ENCODE results near the gene ZNF469.
"Not testable (repeated sequence)": the region's sequence is repeated elsewhere in the genome, so short reads cannot be mapped to it uniquely, and the experiment has no call there.

Gene ZNF469

DNA sequence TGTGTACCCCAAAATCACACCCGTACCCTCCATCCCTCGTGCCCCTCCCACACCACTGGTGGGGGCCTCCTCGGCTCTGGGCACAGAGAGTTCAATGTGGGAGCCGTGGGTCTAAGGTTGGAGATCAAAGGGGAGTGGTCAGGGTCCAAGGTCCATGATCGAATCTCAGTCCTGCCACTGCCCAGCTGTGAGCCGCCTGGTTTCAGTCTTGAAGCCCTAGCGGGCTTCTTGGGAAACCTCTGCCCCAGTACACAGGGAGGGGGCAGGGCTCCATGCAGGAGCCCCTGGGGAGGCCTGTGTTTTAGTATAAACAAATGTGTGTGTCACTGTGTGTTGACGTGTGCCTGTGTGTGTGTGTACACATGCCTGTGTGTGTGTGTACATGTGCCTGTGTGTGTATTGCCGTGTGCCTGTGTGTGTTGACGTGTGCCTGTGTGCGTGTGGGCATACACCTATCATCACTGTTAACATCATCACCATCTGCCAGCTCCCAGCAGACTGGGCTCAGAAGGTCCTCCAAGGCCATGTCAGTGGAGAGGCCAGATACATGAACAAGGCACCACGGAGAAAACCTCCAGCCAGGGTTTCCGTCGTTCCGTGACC lies 26.5 kb upstream of the ZNF469 start:
- in situ Hi-C loops (cut with HindIII; ENCODE audit: low sequenced_read_pairs) = loop anchor here (10.0 kb wide), 1 partner anchor 61 kb away; no protein-coding TSS in a partner anchor

DNA sequence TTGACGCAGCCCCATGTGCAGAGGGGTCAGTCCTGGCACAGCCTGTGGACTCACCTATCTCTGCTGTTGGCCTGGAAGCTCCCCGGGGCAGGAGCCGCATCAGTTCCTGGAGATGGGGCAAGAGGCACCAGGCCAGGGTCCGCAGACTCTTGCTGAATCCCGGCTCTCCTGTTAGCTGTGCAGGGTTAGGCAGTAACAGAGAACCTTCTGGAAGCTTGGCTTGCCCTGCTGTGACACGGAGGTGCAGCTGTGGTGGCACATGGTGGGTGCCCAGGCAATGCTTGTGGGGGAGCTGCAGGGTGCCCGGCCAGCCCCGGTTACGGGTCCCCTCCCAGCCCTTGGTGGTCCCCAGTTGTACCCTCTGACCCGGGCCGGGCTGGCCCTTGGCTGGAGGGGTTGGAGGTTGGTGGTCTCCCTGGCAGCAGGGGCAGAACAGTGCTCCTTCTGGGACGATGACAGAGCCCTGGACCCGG lies 26.0 kb upstream of the ZNF469 start:
- in situ Hi-C loops (cut with HindIII; ENCODE audit: low sequenced_read_pairs) = loop anchor here (10.0 kb wide), 1 partner anchor 62 kb away; no protein-coding TSS in a partner anchor

DNA sequence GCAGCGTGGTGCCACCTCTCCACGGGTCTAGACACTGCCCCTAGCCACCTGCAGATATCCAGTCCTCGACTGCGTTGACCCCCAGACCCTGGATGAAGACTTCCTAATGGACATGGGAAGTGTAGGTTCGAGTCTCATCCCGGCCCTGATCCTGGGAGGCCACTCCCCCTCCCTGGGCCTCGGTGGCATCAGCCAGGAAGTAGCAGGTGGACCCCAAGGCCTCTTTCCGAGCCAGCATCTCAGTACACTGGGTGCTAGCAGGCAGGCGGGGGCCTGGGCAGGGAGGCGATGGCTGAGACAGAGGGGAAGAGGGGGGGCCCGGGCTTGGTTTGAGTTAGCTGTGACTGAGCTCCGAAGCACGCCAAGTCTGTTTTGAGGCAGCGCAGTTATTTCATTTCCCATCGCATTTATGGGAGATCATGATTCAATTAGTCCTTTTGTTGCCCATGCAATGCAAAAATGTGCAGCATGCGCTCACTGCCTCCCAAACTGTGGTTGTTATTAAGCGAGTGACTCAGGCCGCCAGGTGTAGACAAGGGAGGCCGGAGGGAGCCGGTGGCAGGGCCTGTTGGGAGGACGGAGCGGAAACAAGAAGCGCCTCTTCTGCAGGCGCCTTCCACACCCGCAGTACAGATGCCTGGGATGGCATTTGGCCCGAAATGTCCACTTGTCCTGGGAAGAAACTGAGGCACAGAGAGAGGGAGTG lies 25.3 kb upstream of the ZNF469 start:
- in situ Hi-C loops (cut with HindIII; ENCODE audit: low sequenced_read_pairs) = loop anchor here (10.0 kb wide), 1 partner anchor 63 kb away; no protein-coding TSS in a partner anchor

DNA sequence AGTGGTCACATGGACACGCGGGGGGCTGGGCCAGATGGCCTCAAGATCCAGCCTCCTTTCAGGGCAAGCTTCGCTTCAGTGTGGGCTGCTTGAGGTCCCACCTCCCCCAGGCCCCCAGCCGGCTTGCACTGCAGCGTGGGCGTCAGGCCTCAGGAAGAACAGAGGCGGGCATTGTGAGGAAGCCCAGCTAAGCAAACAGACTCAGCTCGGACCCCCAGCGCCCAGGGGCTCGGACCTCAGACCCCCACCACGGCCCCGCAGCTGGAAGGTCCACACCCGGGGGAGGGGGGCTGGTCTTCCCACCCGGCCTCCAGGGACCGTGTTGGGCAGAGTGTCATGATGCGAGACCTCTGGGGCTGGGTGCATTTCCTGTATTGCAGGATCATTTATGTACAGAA lies 24.7 kb upstream of the ZNF469 start:
- in situ Hi-C loops (cut with HindIII; ENCODE audit: low sequenced_read_pairs) = loop anchor here (10.0 kb wide), 1 partner anchor 63 kb away; no protein-coding TSS in a partner anchor

DNA sequence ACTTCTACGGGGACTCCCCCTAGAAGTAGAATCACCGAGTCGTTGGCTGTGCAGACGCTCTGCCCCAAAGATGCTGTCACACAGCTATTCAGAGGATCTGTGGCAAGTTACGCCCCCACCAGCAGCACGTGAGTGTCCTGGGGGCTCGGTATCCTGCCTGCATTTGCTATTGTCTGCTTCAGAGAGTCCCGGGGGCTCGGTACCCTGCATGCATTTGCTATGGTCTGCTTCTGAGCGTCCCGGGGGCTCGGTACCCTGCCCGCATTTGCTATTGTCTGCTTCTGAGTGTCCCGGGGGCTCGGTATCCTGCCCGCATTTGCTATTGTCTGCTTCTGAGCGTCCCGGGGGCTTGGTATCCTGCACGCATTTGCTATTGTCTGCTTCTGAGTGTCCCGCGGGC lies 23.8 kb upstream of the ZNF469 start:
- in situ Hi-C loops (cut with HindIII; ENCODE audit: low sequenced_read_pairs) = loop anchor here (10.0 kb wide), 1 partner anchor 64 kb away; no protein-coding TSS in a partner anchor

DNA sequence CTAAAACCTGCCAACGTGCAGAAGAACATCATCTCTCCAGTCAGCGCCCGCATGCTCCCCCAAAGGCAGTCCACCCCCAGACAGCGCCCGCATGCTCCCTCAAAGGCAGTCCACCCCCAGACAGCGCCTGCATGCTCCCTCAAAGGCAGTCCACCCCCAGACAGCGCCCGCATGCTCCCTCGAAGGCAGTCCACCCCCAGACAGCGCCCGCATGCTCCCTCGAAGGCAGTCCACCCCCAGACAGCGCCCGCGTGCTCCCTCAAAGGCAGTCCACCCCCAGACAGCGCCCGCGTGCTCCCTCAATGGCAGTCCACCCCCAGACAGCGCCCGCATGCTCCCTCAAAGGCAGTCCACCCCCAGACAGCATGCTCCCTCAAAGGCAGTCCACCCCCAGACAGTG lies 22.4 kb upstream of the ZNF469 start:
- in situ Hi-C loops (cut with HindIII; ENCODE audit: low sequenced_read_pairs) = not testable (repeated sequence)

DNA sequence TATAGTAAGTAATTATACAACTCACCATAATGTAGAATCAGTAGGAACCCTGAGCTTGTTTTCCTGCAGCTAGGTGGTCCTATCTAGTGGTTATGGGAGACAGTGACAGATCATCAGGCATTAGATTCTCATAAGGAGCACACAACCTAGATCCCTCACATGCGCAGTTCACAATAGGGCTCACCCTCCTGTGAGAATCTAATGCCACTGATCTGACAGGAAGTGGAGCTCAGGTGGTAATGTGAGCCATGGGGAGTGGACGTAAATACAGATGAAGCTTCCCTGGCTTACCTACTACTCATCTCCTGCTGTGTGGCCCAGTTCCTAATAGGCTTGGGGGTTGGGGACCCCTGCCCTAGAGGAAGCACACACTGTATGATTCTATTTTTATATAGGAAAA lies 21.8 kb upstream of the ZNF469 start:
- in situ Hi-C loops (cut with HindIII; ENCODE audit: low sequenced_read_pairs) = no loop called here

DNA sequence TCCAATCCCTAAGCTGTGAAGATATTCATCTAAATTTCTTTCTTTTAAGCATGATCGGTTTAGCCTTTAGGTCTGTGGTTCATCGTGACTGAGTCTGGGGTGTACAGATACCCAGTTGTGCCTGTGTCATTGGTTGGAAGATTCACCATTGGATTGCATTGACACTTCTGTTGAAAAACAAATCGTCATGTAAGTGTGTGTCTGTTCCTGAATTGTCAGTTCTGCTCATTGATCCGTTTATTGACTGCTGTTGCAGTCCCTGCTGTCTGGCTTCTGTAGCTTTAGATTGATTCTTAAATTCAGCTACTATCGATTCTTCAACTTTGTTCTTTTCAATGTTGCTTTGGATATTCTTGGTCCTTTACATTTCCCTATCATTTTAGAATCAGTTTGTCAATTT lies 21.0 kb upstream of the ZNF469 start:
- in situ Hi-C loops (cut with HindIII; ENCODE audit: low sequenced_read_pairs) = no loop called here

DNA sequence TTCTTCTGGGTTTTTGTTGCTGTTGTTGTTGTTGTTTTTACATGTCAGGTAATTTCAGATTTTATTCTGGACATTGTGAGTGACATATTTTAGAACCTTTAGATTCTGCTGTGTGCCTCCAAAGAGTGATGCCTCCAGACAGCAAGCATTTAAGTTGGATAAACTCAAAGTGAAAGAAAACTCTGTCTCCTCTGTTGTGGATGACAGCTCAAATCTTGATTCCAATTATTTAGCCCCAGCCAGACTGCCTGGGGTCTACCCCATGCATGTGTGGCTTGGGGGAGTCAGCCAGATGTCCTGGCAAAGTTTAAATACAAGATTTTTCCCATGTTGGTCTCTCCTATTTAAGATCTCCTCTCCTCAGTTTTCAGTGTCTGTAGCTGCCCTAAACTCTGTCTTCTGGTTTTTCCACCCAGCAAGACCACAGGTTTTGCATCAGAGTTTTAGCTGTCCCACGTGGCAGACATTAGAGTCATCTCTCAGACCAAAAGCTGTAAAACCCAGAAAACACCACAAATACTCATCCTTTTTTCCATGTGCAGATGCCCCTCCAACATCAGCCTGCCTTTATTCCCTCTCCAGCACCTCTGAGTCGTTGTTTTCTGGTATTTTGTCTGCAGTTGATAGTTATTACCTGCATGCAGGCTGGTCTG lies 19.4 kb upstream of the ZNF469 start:
- in situ Hi-C loops (cut with HindIII; ENCODE audit: low sequenced_read_pairs) = no loop called here

DNA sequence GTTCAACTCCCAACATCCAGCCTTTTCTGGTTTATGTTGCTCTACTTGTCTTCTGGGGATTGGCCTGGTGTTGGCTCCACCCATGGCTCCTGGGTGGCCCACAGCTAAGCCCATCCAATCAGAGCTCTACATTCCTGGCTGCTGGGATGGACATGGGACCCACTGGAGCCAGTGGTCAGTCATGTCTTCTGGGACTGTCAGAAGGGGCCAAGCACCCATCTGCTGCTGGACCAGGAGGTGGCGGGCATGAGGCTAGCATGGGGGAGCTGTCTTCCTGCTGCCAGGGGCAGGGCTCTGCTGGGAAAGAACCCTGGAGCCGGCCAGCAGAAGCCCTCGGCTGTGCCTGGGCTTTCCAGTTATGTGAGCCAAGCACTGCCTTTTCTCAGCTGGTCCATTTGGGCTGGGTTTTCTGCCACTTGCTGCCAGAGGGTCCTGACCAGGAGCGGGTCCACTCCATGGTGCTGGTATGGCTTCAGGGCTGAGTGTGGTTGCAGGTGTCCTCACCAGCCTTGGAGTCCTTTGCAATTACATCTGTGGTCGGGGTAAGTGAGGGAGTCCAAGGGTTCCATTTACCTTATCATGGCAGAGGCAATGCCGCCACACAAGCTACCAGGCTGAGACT lies 17.4 kb upstream of the ZNF469 start:
- in situ Hi-C loops (cut with HindIII; ENCODE audit: low sequenced_read_pairs) = no loop called here

DNA sequence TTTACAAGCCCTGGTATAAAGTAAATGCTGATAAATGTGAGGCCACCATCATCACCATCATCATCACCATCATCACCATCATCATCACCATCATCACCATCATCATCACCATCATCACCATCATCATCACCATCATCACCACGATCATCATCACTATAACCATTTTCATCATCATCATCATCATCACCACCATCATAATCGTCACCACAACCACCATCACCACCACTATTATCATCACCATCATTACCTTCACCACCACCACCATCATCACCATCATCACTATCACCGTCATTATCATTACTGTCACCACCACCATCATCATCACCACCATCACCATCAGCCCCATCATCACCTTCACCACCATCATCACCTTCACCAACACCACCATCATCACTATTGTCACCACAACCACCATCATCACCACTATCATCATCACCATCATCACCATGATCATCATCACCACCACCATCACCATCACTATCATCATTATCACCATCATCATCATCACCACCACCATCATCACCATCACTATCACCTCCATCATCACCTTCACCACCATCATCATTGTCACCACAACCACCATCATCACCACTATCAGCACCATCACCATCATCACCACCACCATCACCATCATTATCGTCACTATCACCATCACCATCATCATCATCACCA lies 16.6 kb upstream of the ZNF469 start:
- in situ Hi-C loops (cut with HindIII; ENCODE audit: low sequenced_read_pairs) = no loop called here

DNA sequence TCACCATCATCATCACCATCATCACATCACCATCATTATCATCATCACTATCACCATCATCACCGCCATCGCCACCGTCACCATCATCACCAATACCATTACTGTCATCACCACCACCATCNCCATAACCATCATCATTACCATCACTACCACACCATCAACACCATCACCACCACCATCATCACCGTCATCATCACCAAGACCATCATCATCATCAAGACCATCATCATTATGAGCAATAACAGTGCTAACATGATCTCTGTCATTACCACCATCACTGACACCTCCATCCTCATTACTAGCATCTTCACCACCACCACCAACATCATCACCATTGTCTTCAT lies 16.1 kb upstream of the ZNF469 start:
- in situ Hi-C loops (cut with HindIII; ENCODE audit: low sequenced_read_pairs) = no loop called here

DNA sequence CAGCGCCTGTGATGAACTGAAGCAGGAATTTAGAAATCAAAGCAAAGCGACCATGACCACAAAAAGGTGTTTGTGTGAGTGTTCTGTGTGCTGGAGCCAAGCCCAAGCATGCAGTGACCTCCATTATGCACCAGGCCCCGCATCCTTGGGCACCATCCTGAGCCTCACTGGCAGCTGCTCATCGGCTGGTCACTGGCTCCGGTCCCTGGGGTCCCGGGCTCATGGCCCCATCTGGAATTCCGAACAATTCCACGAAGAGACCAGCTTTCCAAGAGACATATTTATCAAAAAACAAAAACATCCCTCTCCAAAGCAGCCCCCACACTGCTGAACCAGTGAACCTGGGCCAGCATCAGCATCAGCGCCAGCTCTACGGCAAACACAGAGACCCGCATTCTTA lies 15.2 kb upstream of the ZNF469 start:
- in situ Hi-C loops (cut with HindIII; ENCODE audit: low sequenced_read_pairs) = no loop called here

DNA sequence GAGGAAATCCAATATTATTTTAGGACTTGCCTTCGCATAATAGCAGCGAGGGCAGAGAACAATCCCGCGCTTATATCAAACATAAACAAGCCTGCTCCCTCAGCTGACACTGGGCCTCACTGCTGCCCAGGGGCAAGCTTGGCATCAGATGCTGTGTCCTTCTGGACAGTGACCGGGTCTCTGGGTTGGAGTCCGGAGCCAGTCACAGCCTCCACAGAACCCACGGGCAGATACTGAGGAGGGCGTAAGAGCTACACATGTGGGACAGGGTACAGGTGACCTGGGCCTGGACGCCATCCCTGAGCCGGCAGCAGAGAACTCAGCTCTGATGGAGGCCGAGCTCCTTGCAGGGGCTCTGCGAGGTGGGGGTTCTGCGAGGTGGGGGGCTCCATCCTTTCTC lies 14.7 kb upstream of the ZNF469 start:
- in situ Hi-C loops (cut with HindIII; ENCODE audit: low sequenced_read_pairs) = no loop called here

DNA sequence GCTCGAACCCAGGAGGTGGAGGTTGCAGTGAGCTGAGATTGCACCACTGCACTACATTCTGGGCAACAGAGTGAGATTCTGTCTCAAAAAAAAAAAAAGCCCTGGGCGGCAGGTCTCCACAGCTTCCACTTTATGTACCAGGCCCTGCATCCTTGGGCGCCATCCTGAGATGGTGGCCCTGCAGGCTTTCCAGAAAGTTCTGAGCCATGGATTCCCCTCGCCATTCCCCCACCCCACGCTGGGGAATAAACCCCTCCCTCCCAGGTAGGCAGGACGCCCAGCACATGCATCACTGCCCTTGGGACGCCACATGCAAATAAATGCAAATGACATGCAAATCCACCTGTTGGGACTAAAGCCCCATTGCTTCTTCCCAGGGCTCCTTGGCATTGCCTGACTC lies 13.8 kb upstream of the ZNF469 start:
- in situ Hi-C loops (cut with HindIII; ENCODE audit: low sequenced_read_pairs) = no loop called here

DNA sequence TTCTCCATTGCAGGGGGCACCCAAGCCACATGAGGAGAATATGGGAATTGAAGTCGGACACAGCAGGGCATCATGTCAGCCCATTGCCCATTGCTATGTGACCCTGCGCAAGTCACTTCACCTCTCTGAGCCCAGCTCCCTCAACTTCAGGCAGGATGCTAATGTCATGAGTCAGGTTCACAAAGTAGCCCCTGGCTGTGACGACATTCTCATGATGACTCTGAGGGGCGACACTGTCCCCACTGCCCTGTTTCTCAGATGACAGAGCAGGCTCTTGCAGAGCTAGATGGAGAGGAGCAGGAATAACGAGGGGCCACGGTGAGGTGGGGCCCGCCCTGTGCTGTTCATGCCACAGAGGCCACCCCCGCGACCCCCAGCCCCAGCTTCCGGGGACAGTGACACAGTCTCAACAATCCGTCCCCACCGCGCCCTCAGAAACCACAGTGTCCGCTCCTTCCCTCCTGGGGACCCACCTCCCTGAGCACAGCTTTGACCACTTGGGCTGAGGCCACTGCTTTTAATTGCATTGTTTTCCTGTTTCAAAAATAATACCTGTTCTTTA lies 13.2 kb upstream of the ZNF469 start:
- in situ Hi-C loops (cut with HindIII; ENCODE audit: low sequenced_read_pairs) = no loop called here

DNA sequence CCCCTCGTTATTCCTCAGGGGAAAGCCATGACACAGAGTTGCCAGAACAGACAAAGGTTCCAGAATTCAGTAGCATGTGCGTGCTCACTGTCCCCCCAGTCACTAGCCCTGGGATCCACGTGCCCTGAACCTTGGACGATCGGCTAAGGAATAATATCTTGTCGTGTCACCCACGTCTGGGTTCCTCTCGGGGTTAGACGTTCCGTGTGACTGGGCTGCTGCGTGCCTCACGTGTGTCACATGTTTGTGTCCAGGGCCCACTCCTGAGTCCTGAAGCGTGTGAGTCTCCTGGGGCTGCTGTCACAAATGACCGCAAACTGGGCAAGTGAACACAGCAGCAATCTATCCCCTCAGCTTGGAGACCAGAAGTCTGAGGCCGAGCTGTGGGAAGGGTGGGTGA lies 12.4 kb upstream of the ZNF469 start:
- in situ Hi-C loops (cut with HindIII; ENCODE audit: low sequenced_read_pairs) = no loop called here

DNA sequence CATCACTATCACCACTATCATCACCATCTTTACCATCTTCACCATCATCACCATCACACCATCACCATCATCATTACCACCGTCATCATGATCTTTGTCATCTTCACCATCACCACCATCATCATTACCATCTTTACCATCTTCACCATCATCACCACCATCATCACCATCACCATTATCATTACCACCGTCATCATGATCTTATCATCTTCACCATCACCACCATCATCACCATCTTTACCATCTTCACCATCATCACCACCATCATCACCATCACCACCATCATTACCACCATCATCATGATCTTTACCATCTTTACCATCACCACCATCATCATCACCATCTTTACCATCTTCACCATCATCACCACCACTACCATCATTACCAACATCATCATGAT lies 10.2 kb upstream of the ZNF469 start:
- in situ Hi-C loops (cut with HindIII; ENCODE audit: low sequenced_read_pairs) = no loop called here

DNA sequence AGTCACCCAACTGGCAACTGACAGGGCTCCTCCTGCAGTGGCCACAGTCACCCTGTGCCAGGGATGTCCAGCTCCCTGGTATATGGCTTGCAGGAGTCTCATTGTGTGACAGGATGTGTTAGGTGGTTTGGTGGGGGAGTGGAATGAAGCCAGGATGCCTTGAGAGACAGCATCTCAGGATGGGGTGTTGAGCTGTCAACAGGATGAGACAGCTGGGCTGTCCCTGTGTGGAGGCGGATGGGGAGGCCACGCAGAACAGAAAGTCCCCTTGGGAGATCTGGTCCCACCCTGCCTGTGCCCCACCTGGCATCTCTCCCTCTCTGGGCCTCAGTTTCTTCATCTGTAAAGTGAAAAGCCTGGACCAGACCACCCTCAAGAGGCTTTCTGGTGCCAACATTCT lies 9.5 kb upstream of the ZNF469 start:
- in situ Hi-C loops (cut with HindIII; ENCODE audit: low sequenced_read_pairs) = no loop called here

DNA sequence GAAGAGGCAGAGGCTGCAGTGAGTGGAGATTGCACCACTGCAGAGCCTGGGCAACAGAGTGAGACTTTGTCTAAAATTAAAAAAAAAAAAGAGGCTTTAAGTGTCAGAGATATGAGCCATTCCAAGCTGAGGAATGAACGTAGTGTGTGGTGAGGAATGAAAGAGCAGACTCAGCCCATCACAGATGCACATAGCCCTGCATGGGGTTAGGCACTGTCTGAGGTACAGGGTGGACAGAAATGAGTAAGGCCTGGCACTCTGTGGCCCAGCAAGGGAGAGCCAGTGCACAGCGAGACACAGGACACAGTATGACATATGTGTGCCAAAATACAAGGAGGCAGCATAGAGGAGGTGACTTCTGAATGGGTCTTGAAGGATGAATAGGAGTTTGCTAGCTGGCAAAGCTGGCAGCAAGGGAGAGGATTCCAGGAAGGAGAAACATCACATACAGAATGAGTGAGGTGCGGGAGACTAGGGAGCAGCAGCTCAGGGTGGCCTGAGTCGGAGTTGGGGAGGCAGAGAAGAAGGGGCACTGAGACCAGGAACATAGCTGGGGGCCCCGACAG lies 8.7 kb upstream of the ZNF469 start:
- in situ Hi-C loops (cut with HindIII; ENCODE audit: low sequenced_read_pairs) = no loop called here

Measured in DLD1 (cell line).